Fibroblast of skin of right quadriceps (primary cell): ENCODE measurements around the gene ARRDC2.

Source experiments
- DNase-seq: peaks from one replicate; pipeline ENCODE4 v3.0.0-alpha.2; 2013

Gene ARRDC2

DNA sequence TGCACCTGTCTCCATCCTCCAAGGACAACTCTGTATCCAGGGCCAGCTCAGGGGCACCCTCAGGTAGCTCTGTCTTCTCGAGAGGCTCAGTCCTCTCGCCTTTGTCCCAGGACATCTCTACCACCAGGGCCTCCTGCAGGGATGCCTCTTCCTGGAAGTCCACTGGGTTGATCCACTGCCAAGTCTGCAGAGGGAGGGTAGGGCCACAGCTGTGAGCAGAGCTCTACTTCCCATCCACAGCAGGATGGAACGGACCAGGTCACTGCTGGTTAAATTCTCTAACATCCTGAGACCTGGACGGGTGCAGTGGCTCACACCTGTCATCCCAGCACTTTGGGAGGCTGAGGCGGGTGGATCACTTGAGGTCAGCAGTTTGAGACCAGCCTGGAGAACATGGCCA lies 51.9 kb downstream of the ARRDC2 start:
- no peak for DNase-seq

DNA sequence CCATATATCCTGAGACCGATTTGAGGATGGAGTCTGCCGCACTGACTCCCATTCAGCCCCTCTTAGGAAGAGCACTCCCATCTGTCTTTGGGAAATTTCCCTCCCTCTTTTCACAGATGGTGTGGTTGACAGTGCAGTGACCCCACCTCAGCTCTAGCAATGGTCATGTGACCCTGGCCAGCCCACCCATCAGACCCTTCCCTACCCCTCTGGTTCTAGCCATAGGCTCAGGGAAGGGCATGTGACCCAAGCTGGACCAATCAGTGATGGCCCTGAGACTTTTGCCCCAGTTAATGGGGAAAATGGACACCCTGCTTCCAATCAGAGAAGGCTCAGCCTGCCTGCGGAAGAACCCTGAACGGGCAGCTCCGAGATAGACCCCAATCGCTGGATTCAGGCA lies 52.5 kb downstream of the ARRDC2 start:
- DNase-seq = no peak

GRCh38 chr19:18062028-18062427 lies 54.1 kb downstream of the ARRDC2 start:
- DNase-seq = no peak

DNA sequence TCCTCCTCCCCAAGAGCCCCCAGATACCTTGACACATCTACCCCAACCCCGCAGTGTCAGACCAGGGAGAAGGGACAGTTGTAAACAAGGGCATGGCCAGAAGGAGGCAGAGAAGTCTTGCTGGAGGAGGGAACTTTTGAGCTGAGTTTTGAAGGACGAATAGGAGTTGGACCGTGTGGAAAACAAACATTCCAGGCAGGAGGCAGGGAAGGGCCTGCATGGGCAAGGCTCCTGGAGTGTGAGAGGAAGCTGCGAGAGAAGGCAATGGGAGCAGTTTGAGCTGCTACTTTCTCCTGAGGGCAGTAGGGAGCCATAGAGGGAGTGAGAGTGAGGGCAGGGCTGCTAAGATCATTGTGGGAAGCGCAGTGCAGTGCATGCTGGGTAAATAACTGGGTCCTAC lies 55.5 kb downstream of the ARRDC2 start:
- no peak for DNase-seq
